Stimulated activated CD8-positive, alpha-beta memory T cell treated with anti-CD3 and anti-CD28 coated beads, Interleukin-12 subunit alpha, Interleukin-12 subunit beta, amount 100 ng/mL, for 24 hours (primary cell): ENCODE results near the gene PAQR7.

Source experiments
- DNase-seq: peaks from one replicate; pipeline ENCODE4 v3.0.0-alpha.2; 2020; ENCODE audit errors: extremely low read depth

Gene PAQR7

GRCh38 chr1:25873120-25873519, 2.4 kb downstream of the PAQR7 start:
- no peak for DNase-seq

GRCh38 chr1:25872713-25873112, 2.8 kb downstream of the PAQR7 start:
- DNase-seq = no peak

GRCh38 chr1:25871704-25872494, 3.6 kb downstream of the PAQR7 start:
- no peak for DNase-seq

- no peak for DNase-seq
Observed at GRCh38 chr1:25871086-25871703, 4.3 kb downstream of the PAQR7 start.

- no peak for DNase-seq
Observed at GRCh38 chr1:25870614-25871013, 4.9 kb downstream of the PAQR7 start.

- no peak for DNase-seq
Observed at GRCh38 chr1:25869909-25870606, 5.5 kb downstream of the PAQR7 start.

- DNase-seq = no peak
Observed at GRCh38 chr1:25867210-25867991, 8.1 kb downstream of the PAQR7 start.

GRCh38 chr1:25866288-25866687, 9.2 kb downstream of the PAQR7 start:
- DNase-seq = no peak

GRCh38 chr1:25864434-25864833, 11.1 kb downstream of the PAQR7 start:
- DNase-seq = no peak

- DNase-seq = no peak
Observed at GRCh38 chr1:25863486-25864262, 11.8 kb downstream of the PAQR7 start.

- no peak for DNase-seq
Observed at GRCh38 chr1:25862785-25863485, 12.6 kb downstream of the PAQR7 start.

GRCh38 chr1:25861316-25862286, 13.9 kb downstream of the PAQR7 start:
- no peak for DNase-seq

GRCh38 chr1:25858906-25859789, 16.4 kb downstream of the PAQR7 start, which contains the start of gene AUNIP:
Gene AUNIP, minus strand, starts transcription at chr1:25859457. Its CDS starts 100 bp downstream, at chr1:25859357.
- peak; percentile 82 for DNase-seq

- no peak for DNase-seq
Observed at GRCh38 chr1:25858494-25858893, 17.0 kb downstream of the PAQR7 start.

GRCh38 chr1:25856856-25857255, 18.7 kb downstream of the PAQR7 start:
- no peak for DNase-seq

- no peak for DNase-seq
Observed at GRCh38 chr1:25854554-25854953, 21.0 kb downstream of the PAQR7 start.

- DNase-seq = no peak
Observed at GRCh38 chr1:25848531-25848930, 27.0 kb downstream of the PAQR7 start.

GRCh38 chr1:25847929-25848328, 27.6 kb downstream of the PAQR7 start:
- no peak for DNase-seq
